OCI-LY1 (cell line): ENCODE results near the gene DRD4.

Experiments used
- CTCF ChIP-seq: fragments of 200-600 bp; sonication (generic), shearing (Covaris generic); IDR thresholded peaks from 2 replicates; pipeline ENCODE4 v1.5.1; 2017; ENCODE audit warnings: mild to moderate bottlenecking, antibody characterized with exemption, low read length, moderate library complexity, mixed read lengths
- EZH2 ChIP-seq: fragments of 200-600 bp; sonication (generic), shearing (Covaris generic); IDR thresholded peaks from 2 replicates; pipeline ENCODE4 v1.8.0; 2017; ENCODE audit warnings: borderline replicate concordance, mixed run types, mild to moderate bottlenecking, antibody characterized with exemption, low read length, moderate library complexity, mixed read lengths

GRCh38 chr11:617199-617911, 19.7 kb upstream of the DRD4 start:
- TF ChIP-seq CTCF (no peak), EZH2 (no peak)
